Measurements from ENCODE around the gene CTRL. TPM values are rescaled to one million over a fixed set of nuclear protein-coding genes. Genes with fewer than 3 reads are reported as not detected.

CTRL gene
- total RNA-seq, 1 donor: 0.27 TPM

- DNase-seq (ENCODE audit: low read depth): no peak
- peak overlapping the region; percentile 96 for H3K4me3 ChIP-seq (ENCODE audit: low read depth, low read length)
- TF ChIP-seq, protein P1, sequence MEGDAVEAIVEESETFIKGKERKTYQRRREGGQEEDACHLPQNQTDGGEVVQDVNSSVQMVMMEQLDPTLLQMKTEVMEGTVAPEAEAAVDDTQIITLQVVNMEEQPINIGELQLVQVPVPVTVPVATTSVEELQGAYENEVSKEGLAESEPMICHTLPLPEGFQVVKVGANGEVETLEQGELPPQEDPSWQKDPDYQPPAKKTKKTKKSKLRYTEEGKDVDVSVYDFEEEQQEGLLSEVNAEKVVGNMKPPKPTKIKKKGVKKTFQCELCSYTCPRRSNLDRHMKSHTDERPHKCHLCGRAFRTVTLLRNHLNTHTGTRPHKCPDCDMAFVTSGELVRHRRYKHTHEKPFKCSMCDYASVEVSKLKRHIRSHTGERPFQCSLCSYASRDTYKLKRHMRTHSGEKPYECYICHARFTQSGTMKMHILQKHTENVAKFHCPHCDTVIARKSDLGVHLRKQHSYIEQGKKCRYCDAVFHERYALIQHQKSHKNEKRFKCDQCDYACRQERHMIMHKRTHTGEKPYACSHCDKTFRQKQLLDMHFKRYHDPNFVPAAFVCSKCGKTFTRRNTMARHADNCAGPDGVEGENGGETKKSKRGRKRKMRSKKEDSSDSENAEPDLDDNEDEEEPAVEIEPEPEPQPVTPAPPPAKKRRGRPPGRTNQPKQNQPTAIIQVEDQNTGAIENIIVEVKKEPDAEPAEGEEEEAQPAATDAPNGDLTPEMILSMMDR (IDR thresholded peaks at IDR 0.05; ENCODE audit: insufficient read depth, low read length): no peak
These were observed 2.8 kb upstream of the CTRL start for GRCh38 chr16:67934306-67935100.

- H3K4me3 ChIP-seq (ENCODE audit: low read depth, low read length): no peak overlapping the region
- TF ChIP-seq, protein P1 (IDR thresholded peaks at IDR 0.05; ENCODE audit: insufficient read depth, low read length): no peak
- DNase-seq (ENCODE audit: low read depth): no peak
These were observed 2.1 kb upstream of the CTRL start for GRCh38 chr16:67933805-67934204.

DNA sequence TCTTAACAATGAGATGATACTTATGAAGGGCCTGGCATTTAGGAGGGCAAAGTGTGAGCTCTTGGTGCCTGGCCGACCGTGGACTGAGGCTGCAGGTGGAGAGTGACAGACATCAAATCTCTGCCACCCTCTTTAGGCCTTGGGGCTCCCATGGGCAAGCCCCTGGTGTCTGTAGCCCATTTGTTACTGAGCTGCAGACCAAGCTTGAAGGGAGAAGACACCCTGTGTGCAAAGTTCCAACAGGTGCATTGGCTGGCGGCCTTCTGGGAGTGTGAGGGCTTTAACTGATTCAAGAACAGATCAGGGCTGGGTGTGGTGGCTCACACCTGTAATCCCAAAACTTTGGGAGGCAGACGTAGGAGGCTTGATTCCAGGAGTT lies 789 bp upstream of the CTRL start:
- TF ChIP-seq, protein P1 (IDR thresholded peaks at IDR 0.05; ENCODE audit: insufficient read depth, low read length): no peak
- no peak overlapping the region for H3K4me3 ChIP-seq (ENCODE audit: low read depth, low read length)
- no peak for DNase-seq (ENCODE audit: low read depth)

- TF ChIP-seq, protein P1 (IDR thresholded peaks at IDR 0.05; ENCODE audit: insufficient read depth, low read length): no peak
- DNase-seq (ENCODE audit: low read depth): no peak
- H3K4me3 ChIP-seq (ENCODE audit: low read depth, low read length): no peak overlapping the region
These were observed 917 bp downstream of the CTRL start for GRCh38 chr16:67930678-67931211.

GRCh38 chr16:67930191-67930590 lies 1.5 kb downstream of the CTRL start:
- TF ChIP-seq, protein P1 (IDR thresholded peaks at IDR 0.05; ENCODE audit: insufficient read depth, low read length): no peak
- H3K4me3 ChIP-seq (ENCODE audit: low read depth, low read length): no peak overlapping the region
- DNase-seq (ENCODE audit: low read depth): no peak

DNA sequence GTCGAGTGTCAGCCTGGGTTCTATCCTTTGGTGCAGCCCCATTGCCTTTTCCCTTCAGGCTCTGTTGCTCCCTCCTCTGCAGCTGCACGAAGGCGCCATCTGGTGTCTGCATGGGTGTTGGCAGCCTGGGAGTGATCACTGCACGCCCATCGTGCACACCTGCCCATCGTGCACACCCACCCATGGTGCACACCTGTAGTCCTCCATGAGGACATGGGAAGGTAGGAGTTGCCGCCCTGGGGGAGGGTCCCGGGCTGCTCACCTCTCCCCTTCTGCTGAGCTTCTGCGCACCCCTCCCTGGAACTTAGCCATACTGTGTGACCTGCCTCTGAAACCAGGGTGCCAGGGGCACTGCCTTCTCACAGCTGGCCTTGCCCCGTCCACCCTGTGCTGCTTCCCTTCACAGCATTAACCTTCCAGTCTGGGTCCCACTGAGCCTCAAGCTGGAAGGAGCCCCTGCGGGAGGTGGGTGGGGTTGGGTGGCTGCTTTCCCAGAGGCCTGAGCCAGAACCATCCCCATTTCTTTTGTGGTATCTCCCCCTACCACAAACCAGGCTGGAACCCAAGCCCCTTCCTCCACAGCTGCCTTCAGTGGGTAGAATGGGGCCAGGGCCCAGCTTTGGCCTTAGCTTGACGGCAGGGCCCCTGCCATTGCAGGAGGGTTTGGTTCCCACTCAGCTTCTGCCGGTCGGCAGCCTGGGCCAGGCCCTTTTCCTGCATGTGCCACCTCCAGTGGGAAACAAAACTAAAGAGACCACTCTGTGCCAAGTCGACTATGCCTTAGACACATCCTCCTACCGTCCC lies 2.9 kb downstream of the CTRL start:
- H3K4me3 ChIP-seq (ENCODE audit: low read depth, low read length): no peak overlapping the region
- peak; percentile 60 for DNase-seq (ENCODE audit: low read depth)
- TF ChIP-seq, protein P1 (IDR thresholded peaks at IDR 0.05; ENCODE audit: insufficient read depth, low read length): peak; percentile 91
